NCI-H82 treated with DMSO at 0.1 percent for 48 hours (cell line): Measurements from ENCODE around the gene XRCC3.

ENCODE experiments used
- DNase-seq: peaks from one replicate; lab custom pipeline; 2025; ENCODE audit not compliant: unreplicated experiment; lab: John Stamatoyannopoulos, UW

XRCC3 gene

DNA sequence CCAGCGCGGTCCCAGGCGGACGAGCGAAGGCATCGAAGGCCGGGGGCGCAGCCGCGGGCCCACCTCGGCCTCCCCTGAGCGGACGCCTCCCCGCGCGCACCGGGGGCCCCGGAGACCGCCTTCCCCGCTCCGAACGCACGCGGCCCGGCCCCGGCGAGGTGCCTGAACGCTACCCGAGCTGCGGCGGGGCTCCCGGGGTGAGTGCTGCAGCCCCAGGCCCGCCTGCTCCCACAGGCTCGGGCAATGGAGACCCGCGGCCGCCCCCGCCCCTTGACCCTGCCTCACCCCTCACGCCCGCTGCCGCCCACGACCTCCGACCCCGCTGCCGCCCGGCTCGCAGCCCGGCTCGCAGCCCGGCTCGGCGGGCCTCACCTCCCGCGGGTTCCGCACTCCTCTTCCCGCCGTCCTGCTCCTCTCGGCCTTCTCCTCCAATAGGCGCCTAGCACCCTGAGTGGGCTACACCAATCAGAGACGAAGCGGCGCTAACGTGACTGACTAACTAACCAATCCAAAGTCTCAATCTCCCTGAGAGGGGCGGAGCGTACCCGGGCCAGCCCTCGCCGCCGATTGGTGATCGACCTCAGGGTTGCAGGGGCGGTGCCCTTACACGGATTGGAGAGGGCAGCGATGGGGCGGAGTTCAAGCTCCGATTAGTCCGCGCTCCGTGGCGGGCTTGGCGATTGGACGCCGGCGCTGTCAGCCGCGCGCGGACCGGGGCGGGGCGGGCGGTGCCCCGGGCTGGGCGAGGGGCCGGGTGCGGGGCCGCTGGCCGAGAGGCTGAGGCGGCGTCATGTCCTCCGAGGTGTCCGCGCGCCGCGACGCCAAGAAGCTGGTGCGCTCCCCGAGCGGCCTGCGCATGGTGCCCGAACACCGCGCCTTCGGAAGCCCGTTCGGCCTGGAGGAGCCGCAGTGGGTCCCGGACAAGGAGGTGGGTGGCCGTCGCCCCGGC, at the start of gene XRCC3, which contains the start of gene ZFYVE21:
Gene XRCC3 (minus strand): TSS at position 400 of the 949 bp plus-strand sequence. CDS start 4,364 bp downstream, outside the sequence.
Gene ZFYVE21 (plus strand): TSS at position 759 of the 949 bp plus-strand sequence. CDS start 32 bp downstream, at position 791.
- peak; percentile 96 for DNase-seq

- DNase-seq, result no peak
Measured at GRCh38 chr14:103763730-103764488, 48.7 kb upstream of the XRCC3 start.

GRCh38 chr14:103762541-103762940, 47.3 kb upstream of the XRCC3 start:
- no peak for DNase-seq

DNA sequence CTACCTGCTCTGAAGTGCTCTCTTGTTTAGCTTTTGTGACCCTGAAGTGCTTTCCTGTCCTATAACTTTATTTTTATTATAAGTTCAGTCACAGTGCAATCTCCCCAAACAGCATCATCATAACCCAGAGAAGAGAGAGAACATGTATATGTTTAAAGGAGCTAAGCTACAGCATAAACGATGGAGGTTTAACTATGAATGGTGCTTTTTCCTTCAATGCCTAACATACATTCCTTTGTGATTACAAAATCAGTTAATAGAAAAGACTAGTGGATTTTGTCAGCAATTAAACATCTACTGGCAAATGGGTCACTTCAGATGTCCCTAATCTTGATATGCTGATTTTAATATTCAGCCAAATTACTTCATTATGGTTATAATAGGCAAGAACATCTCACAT, 46.8 kb upstream of the XRCC3 start:
- DNase-seq, result no peak

DNA sequence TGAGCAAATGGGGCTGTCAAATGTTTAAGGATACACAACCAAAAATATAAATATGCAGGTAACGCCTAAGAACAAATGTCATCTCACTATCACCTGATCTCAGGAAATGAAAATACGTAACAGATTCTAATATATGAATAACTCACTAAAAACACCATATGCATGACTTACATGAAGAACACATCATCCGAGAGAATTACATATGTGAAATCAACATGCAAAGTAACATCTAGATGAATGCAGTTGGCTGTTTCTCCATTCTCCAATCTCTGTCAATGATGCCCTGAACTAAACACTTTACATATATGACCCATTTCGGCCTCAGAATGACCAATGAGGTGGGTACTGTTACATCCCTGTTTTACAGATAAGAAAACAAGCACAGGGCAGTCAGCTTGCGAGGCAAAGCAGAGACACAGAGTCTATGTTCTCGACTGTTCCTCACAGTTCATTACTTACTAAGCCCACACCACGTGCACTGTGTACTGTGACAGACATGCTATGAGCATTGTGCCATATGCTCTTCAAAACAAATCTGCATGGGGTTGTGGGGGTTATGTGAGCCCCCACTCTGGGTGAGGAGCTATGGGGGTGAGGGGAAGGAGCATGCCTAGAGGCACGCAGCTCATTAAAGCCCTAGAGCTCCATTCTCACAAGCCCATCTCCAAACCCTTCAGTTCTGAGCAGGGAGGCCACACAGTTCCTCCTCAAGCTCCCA, 43.0 kb upstream of the XRCC3 start:
- no peak for DNase-seq

- no peak for DNase-seq
Measured at GRCh38 chr14:103755060-103755459, 39.8 kb upstream of the XRCC3 start.

- no peak for DNase-seq
Measured at GRCh38 chr14:103753774-103754173, 38.5 kb upstream of the XRCC3 start.

DNA sequence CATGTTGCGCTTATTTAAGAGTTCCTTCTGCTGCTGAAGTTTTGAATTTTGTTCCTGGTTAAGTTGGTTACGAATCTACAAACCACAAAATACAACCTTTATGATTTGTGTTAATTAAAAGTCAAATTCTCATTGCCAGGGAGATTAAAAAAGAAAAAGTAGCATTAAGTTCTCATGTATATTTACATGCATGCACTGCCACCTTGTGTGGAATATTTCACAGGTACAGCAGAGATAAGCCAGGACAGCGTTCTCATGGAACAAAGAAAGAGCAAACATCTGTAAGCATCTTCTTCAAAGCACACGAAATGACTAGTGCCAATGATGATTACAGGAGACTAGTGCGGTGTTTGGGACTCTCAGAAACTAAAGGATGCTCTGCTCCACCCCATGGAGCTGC, 34.6 kb upstream of the XRCC3 start:
- DNase-seq, result no peak

GRCh38 chr14:103749452-103749851, 34.2 kb upstream of the XRCC3 start:
- DNase-seq, result no peak

DNA sequence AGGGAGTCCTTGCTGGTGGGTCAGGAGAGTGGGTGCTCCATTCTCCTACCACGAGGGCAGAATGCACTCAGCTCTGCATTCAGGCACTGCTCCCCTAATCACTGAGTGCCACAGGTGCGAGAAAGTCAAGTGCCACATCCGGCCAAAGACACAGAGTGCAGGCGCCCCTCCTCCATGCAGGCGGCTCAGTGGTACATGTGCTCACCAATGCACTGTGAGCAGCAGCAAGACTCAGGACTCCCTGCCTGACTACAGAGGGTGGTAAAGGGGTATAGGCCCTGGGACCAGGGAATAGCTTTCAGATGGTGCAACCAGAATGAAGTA, 33.2 kb upstream of the XRCC3 start:
- no peak for DNase-seq

GRCh38 chr14:103746701-103747100, 31.4 kb upstream of the XRCC3 start:
- no peak for DNase-seq

- no peak for DNase-seq
Measured at GRCh38 chr14:103745424-103745823, 30.2 kb upstream of the XRCC3 start.

DNA sequence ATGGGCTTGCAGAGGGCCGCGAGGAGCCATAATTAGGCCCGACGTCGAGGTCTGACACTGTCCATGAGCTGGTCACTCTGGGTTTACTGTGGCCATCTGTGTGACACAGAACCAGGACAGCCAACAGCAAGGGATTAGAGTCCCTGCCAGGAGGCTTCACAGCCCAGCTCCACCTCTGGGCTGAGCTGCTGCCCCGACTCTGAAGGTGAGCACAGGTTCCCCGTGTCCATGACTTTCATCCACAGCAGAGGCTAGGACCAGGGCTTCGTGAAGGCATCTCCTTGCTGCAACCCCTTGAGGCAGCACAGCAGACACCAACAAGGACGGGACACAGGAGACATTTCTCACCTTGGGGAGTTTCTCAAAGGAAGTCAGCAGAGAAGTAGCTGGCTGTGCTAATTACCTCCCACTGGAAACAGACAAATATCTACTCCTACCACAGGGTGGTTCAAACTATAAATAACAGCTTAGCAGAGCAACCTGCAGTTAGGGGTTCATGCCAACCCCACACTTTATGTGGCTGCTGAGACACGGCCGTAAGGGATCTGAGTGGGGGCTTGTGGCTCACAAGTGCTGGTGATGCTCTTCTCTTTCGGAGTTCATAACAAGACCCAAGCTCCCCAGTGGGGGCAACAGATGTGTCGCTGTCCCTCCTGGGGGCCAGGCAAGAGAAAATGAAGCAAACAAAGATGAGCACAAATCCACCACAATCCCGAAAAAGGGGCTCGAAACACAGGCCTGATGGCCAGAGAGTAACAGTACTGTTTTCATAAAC, 29.6 kb upstream of the XRCC3 start:
- DNase-seq, result no peak

- no peak for DNase-seq
Measured at GRCh38 chr14:103743691-103744090, 28.4 kb upstream of the XRCC3 start.

DNA sequence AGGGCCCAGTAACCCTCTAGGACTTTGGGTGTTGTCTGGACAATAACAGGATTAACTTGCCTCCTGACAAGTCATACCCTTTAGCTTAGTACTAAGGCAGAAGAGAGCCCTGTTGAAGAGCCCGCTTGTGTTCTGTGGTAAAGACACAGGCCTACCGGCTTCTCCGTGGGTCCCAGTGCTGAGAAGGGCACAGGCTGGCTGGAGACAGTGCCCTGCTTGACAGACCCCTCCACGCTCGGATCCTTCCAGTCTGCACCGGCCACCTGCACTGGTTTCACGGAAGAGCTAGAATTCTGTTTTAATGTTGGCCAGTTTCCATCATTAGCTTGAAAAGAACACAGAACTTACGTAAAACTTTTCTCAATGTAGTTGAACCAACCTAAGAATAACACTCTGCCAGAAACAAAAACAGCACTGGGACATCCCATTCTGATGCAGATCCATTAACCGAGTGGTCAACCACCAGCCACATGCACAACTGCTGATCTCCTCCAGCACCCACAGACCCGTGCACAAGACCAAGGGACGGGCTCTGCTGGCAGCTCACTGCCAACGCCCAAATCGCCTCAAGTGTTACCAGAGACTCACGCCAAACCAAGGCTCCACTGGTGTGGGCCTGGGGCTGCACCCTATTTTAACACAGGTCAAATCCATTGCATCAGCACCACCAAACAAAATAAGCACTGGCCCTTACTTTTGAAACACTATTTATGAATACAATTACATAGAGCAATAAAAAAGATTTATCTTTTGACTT, 27.4 kb upstream of the XRCC3 start:
- DNase-seq, result no peak

GRCh38 chr14:103741876-103742275, 26.6 kb upstream of the XRCC3 start:
- DNase-seq, result no peak

DNA sequence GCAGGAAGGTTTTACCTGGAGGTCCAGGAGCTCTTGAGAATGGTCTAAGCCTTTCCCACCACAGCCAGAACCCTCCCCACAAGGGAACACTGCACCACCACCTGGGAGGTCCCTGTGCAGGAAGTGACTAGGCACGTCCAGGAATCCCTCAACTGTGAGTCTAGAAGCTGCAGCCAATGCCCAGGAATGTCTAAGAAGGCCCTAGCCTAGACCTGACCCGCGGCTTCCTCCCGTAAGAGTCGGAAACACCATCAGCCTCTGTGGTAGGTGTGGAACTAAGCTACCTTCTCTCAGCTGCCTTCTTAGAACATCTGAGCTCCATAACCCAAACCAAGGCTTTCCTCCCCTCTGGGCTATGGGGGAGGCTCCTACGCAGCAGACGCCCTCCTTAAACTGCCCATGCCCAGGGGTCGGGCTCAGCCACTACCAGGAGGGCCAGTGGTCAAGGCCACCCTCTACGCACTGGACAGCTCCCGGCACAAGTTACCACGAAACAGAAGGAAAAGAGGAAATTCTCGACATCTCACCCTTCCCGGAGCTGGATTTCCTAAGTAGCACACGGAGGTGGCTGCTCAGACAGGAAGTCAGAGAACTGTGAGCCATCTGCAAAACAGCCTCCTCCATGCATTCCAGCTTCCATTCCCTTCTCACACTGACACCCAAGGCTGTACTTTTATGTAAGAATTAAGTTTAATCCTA, 25.9 kb upstream of the XRCC3 start:
- no peak for DNase-seq

- no peak for DNase-seq
Measured at GRCh38 chr14:103739793-103740501, 24.7 kb upstream of the XRCC3 start.

DNA sequence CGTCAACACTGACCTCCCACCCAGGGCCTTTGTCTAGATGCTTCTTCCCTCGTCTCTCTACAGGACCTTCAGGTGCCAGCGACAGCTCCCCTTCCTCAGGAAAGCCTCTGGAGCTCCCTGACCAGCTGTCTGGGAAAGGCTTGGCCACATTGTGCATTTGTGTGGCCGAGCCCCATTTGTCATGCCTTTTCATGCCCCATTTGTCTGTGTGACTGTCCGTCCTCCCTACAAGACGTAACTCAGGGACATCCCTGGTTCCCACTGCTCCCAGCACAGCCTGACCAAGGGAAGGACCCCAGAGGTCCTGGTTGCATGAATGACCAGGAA, 24.2 kb upstream of the XRCC3 start:
- DNase-seq, result no peak
